HG03439 (cell line): ENCODE measurements around the gene EVA1A.

Experiments
- ATAC-seq: cut with Tn5 transposase; IDR thresholded peaks from one replicate; pipeline ENCODE4 v1.9.1; 2021; ENCODE audit warnings: mild to moderate bottlenecking, moderate library complexity; ENCODE audit not compliant: unreplicated experiment

The EVA1A gene

DNA sequence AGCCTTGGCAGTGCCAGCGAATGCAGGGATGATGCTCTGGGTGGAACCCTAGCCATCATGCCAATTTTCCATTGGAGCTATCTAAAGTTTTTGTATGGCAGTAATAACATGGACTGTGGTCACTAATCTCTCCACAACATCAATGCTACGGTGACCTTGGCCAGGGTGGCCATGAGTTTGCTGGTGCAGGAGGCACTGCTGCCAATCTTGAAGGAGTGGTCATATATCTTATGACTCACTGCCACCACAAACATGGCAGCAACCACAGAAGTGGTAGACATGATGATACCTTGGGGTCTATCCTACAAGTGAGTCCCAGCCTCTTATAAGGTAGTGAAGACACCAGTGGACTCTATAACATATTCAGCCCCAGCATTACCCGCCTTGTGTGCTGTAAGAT, 104.6 kb downstream of the EVA1A start:
- ATAC-seq, result no peak

DNA sequence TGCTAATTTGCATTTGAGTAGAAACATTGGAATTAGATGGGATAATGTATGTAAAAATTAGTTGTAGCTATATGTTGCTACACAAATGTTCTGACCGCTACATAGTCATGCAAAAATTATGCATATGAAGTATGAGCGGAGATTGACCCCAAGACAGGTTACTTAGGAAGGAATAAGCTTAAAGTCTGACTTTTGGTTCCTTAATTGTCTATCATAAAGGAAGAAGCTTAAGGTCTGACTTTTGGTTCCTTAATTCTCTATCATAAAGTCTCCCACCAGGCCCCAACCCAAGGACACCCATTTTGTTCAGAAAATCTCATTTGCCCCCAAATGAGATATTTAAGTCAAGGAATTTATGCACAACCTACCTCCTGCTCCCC, 106.5 kb downstream of the EVA1A start:
- no peak for ATAC-seq

DNA sequence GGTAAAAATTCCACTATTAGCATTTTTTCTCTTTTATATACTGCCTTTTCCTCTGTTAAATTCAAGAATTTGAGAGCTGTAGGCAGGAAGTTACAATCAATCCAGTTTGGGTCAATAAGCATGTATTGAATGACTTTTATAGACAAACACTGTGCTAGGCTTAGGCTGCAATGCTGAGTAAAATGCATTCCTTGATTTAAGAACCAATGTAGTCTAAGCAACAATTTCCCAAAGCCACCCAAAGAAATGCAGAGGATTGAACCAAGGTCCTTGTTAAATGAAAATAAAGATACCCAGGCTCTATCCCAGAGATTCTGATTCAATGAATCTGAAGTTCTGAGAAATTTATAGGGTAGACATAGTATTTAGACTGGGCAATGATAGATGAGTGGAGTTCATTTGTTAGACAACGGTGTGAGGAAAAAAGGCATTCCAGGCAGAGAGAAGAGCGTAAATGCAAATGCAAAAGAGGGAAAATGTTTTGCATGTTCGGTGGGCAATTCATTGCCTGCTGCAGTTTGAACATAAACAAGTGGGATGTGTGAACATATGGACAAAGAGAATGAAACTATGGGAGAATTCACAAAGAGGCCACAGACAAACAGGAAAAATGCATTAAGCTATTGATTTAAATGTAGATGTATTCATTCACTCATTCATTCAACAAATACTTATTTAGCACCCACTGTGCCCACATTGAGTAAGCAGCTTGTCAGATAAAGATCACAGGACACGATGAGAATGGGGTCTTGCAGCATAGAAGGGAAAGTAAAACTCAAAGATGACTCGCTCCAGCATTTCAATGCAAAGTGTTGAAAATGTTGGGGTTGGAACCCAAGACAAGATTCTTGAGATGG, 107.1 kb downstream of the EVA1A start:
- ATAC-seq, result no peak

DNA sequence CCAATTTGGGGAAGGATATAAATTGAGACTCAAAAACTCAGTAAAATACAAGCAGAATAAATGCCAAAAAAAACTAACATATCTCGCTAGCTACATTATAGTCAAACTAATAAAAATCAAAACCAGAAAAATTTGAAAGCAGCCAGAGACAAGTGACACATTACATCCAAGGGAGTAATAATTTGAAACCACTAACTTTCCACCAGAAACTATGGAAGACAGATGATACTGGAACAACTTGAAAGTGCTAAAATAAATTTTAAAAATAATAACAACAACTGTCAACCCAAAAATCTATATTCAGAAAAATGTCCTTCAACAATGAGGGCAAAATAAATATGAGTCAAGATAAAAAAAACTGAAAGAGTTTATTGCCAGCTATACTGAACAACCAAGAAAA, 110.7 kb downstream of the EVA1A start:
- no peak for ATAC-seq

DNA sequence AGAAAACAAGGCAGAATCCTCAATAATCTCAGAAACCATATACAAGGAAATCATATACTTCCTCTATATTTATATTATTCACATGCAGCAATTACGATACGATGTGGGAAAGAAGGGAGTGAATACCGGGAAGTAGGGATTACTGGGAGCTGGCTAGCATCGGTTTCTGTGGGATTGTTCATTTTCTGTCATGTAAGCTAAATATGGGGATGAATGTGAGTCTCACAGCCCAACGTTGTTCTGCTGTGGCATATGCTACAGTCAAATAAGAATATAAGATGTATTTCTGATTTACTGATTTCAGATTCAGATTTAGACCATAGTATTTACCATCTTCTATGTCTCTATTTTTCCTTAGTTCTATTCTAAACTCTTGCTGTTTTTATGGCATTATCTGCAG, 113.6 kb downstream of the EVA1A start:
- no peak for ATAC-seq
